Stomach smooth muscle (tissue), 2 donors: ENCODE data around the gene EI24.
A peak's percentile ranks its signal among the peaks of the same experiment; 100 is the strongest.

Experiments
- H3K27ac ChIP-seq: one replicate; pipeline ENCODE4 v1.7.0; 2013; ENCODE audit warnings: mild to moderate bottlenecking, low read length, inconsistent platforms
- H3K27me3 ChIP-seq, 2 donors: one replicate each; pipeline ENCODE4 v1.7.0; 2013; ENCODE audit warnings: low read length in 2 of 2; ENCODE audit not compliant: insufficient read depth in 2 of 2, control insufficient read depth in 1 of 2
- H3K36me3 ChIP-seq, 2 donors: one replicate each; pipeline ENCODE4 v1.7.0; 2013; ENCODE audit warnings: low read length in 2 of 2; ENCODE audit not compliant: control insufficient read depth in 2 of 2, insufficient read depth in 2 of 2
- H3K4me1 ChIP-seq: one replicate; pipeline ENCODE4 v1.7.0; 2013; ENCODE audit warnings: low read length; ENCODE audit not compliant: control insufficient read depth, insufficient read depth
- H3K4me3 ChIP-seq, 2 donors: one replicate each; pipeline ENCODE4 v1.7.0; 2013; ENCODE audit warnings: low read length in 2 of 2
- H3K9ac ChIP-seq, 2 donors: one replicate each; pipeline ENCODE4 v1.7.0; 2013; ENCODE audit warnings: low read length in 2 of 2, mild to moderate bottlenecking in 1 of 2
- H3K9me3 ChIP-seq, 2 donors: one replicate each; pipeline ENCODE4 v1.7.0; 2013; ENCODE audit warnings: low read length in 2 of 2; ENCODE audit not compliant: control insufficient read depth in 2 of 2
- donor health status: healthy.
- donor health status: Pancreatic carcinoma.

EI24 gene

DNA sequence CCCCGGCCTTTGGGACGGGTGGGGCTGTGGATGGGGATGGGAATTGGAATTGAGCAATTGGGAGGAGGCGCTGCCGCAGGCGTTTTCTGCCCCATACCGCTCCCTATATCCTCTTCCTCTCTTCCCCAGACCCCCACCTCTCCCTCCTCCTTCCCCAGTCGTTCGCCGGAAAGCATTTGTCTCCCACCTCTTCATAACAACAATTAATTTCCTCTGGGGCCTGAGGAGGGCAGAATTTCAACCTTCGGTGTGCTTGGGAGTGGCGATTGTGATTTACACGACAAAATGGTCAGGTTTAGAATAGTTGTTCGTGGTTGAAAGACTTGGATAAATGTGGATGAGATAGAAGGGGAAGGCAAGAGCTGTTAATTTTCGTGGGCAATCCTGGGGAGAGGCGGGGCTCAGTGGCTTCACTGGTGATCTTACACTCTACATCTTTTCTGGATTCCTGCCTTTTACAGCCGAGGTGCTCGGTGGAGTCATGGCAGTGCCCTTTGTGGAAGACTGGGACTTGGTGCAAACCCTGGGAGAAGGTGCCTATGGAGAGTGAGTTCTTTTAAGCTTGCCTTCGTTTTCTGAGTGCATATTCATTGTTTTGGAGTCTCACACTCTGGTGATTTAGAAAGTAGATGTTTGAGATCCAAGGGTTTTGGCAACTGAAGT is 57.1 kb downstream of the EI24 start:
- H3K4me1 ChIP-seq = peaks cover 16% of the 10 kb centered on the region
- peak overlapping the region; percentile 77 to 89 for H3K9ac ChIP-seq
- H3K9me3 ChIP-seq = no peaks in the 10 kb centered on the region
- H3K36me3 ChIP-seq = peaks cover 0 to 5% of the 10 kb centered on the region in 2 donors
- H3K27ac ChIP-seq = peak overlapping the region; percentile 90
- H3K27me3 ChIP-seq = no peaks in the 10 kb centered on the region
- H3K4me3 ChIP-seq = peak overlapping the region; percentile 88 to 91

DNA sequence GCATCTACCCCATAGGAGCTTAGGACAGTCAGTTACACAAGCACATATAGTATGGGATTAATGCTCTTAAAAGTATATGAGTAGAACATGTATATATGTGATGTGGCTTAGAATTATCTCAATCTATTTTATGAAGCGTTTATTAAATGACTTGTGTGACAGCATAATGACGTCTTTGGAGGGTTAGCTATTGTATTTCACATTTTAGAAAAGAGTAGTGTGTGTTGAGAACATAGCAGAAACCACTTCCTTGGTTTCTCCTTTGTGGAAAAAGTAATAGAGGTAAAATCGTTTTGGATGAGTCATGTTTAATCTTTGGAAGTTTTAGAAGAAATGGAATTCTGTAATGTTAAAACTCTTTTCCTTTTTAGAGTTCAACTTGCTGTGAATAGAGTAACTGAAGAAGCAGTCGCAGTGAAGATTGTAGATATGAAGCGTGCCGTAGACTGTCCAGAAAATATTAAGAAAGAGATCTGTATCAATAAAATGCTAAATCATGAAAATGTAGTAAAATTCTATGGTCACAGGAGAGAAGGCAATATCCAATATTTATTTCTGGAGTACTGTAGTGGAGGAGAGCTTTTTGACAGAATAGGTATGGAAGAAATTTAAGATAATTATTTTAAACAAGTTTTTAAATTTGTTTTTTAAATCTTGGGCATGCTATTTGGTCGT is 58.1 kb downstream of the EI24 start:
- H3K36me3 ChIP-seq = no peaks in the 10 kb centered on the region
- no peak overlapping the region for H3K27ac ChIP-seq
- peaks cover 16% of the 10 kb centered on the region for H3K4me1 ChIP-seq
- no peaks in the 10 kb centered on the region for H3K9me3 ChIP-seq
- peak overlapping the region in 1 of 2 donors; percentile 77 for H3K9ac ChIP-seq
- no peak overlapping the region for H3K4me3 ChIP-seq
- no peaks in the 10 kb centered on the region for H3K27me3 ChIP-seq
